GM12878 (cell line): Measurements from ENCODE around the gene KLHL1. TPM values are rescaled to one million over a fixed set of nuclear protein-coding genes. Genes with fewer than 3 reads are reported as not detected.

ENCODE experiments used
- ATAC-seq: fragments of 200-7000 bp; cut with Tn5 transposase; 3 replicates; pipeline ENCODE4 v1.9.1; 2020; ENCODE audit warnings: mild to moderate bottlenecking, moderate library complexity
- BruUV-seq: library from RNA; stranded (reverse); fragments of 400-500 nt; replicated peaks from 2 replicates; lab custom pipeline; 2021; lab: Mats Ljungman, UMichigan
- CTCF ChIA-PET: fragments of 300-600 bp; sonication (Branson Sonifier 250); formaldehyde crosslinking; extraction: SDS; loops from one replicate; lab custom pipeline; 2021; ENCODE audit warnings: inconsistent platforms; lab: Yijun Ruan, JAX
- POLR2A ChIA-PET: fragments of 350-600 bp; formaldehyde crosslinking; extraction: SDS; loops from one replicate; lab custom pipeline; 2021; ENCODE audit warnings: inconsistent platforms; lab: Charles Lee
- RAD21 ChIA-PET: fragments of 300-600 bp; sonication (Branson Sonifier 250); formaldehyde crosslinking; loops from one replicate; lab custom pipeline; 2023; ENCODE audit warnings: antibody characterized with exemption; ENCODE audit not compliant: unreplicated experiment; lab: Charles Lee
- SMC1A ChIA-PET: fragments of 300-600 bp; sonication (Branson Sonifier 250); formaldehyde crosslinking; loops from one replicate; lab custom pipeline; 2023; ENCODE audit not compliant: unreplicated experiment, uncharacterized antibody; lab: Charles Lee
- DNase-seq: peaks from one replicate; pipeline ENCODE4 v3.0.0-alpha.2; 2011; ENCODE audit warnings: low read depth, low spot score
- FAIRE-seq: peaks from 3 replicates; lab custom pipeline; 2011; peaks lifted over from hg19 to GRCh38; lab: Jason Lieb, UNC
- H2AFZ ChIP-seq: 2 replicates; pipeline ENCODE4 v1.6.0; 2011; ENCODE audit warnings: low read depth, low read length, control low read depth; ENCODE audit not compliant: control insufficient read depth
- H3K27ac ChIP-seq: 2 replicates; pipeline ENCODE4 v1.5.1; 2011; ENCODE audit warnings: control low read depth; ENCODE audit not compliant: control insufficient read depth, insufficient read depth
- H3K27me3 ChIP-seq, 2 experiments: replicated peaks in 1 of 2; 2 replicates each; pipeline versions ENCODE4 v1.6.0 to v1.6.1; 2011; ENCODE audit warnings: low read length in 1 of 2; ENCODE audit not compliant: control insufficient read depth in 2 of 2, insufficient read depth in 2 of 2
- H3K36me3 ChIP-seq, 2 experiments: 2 replicates each; pipeline ENCODE4 v1.5.1; 2011; ENCODE audit warnings: low read length in 1 of 2; ENCODE audit not compliant: control insufficient read depth in 2 of 2, insufficient read depth in 2 of 2
- H3K4me1 ChIP-seq: 2 replicates; pipeline ENCODE4 v1.6.1; 2011; ENCODE audit warnings: mild to moderate bottlenecking, low read length, moderate library complexity, mixed read lengths; ENCODE audit not compliant: control insufficient read depth, insufficient read depth
- H3K4me2 ChIP-seq: 2 replicates; pipeline ENCODE4 v1.6.0; 2011; ENCODE audit warnings: control low read depth; ENCODE audit not compliant: control insufficient read depth, insufficient read depth
- H3K4me3 ChIP-seq: fragments of 200-600 bp; sonication (generic); 2 replicates; pipeline ENCODE4 v1.5.1; 2016
- H3K79me2 ChIP-seq: 2 replicates; pipeline ENCODE4 v1.6.0; 2011; ENCODE audit warnings: low read length; ENCODE audit not compliant: control insufficient read depth, insufficient read depth
- H3K9ac ChIP-seq: 2 replicates; pipeline ENCODE4 v1.8.0; 2011; ENCODE audit warnings: low read length, control low read depth, mixed read lengths; ENCODE audit not compliant: control insufficient read depth, insufficient read depth
- H3K9me3 ChIP-seq: replicated peaks from 3 replicates; pipeline ENCODE4 v1.5.1; 2011; ENCODE audit warnings: mild to moderate bottlenecking, low read length; ENCODE audit not compliant: control insufficient read depth, insufficient read depth
- H4K20me1 ChIP-seq: 2 replicates; pipeline ENCODE4 v1.6.0; 2011; ENCODE audit not compliant: control insufficient read depth, insufficient read depth
- ASH2L ChIP-seq: fragments of 300-600, 200-600 bp; sonication (generic); IDR thresholded peaks from 2 replicates; pipeline ENCODE4 v1.6.1; 2017; ENCODE audit warnings: low read depth, mild to moderate bottlenecking, borderline replicate concordance
- ELK1 ChIP-seq: IDR thresholded peaks from 2 replicates; pipeline ENCODE4 v1.6.1; 2012; ENCODE audit warnings: low read depth, low read length, improper control_type of control experiment
- EZH2 ChIP-seq: IDR thresholded peaks from 2 replicates; pipeline ENCODE4 v1.6.1; 2012; ENCODE audit warnings: low read depth, mild to moderate bottlenecking, control low read depth, inconsistent platforms, low read length, borderline replicate concordance; ENCODE audit not compliant: control insufficient read depth
- GABPA ChIP-seq: IDR thresholded peaks from 2 replicates; pipeline ENCODE4 v1.6.1; 2014; ENCODE audit warnings: antibody characterized with exemption, low read depth, mild to moderate bottlenecking, inconsistent platforms
- HCFC1 ChIP-seq: fragments of 150-350 bp; IDR thresholded peaks from 2 replicates; pipeline ENCODE4 v1.6.1; 2014; ENCODE audit warnings: low read length
- RAD51 ChIP-seq: fragments of 450-650 bp; IDR thresholded peaks from 2 replicates; pipeline ENCODE4 v1.6.1; 2016; ENCODE audit warnings: moderate library complexity, mild to moderate bottlenecking, inconsistent platforms
- RUNX3 ChIP-seq: IDR thresholded peaks from 2 replicates; pipeline ENCODE4 v1.6.1; 2012; ENCODE audit warnings: low read length, inconsistent platforms
- SMC3 ChIP-seq: IDR thresholded peaks from 2 replicates; pipeline ENCODE4 v1.6.1; 2011; ENCODE audit warnings: low read length, improper control_type of control experiment, borderline replicate concordance
- TARDBP ChIP-seq: IDR thresholded peaks from 2 replicates; pipeline ENCODE4 v1.6.1; 2016; ENCODE audit warnings: borderline replicate concordance
- WRNIP1 ChIP-seq: IDR thresholded peaks from 2 replicates; pipeline ENCODE4 v1.6.1; 2011; ENCODE audit warnings: low read depth, low read length, improper control_type of control experiment, borderline replicate concordance
- YBX1 ChIP-seq: fragments of 450-650 bp; IDR thresholded peaks from 2 replicates; pipeline ENCODE4 v1.6.1; 2016; ENCODE audit warnings: antibody characterized with exemption
- WGBS: methylation state at CpG from one replicate; pipeline ENCODE4 v1.1.6; 2016; ENCODE audit warnings: low lambda C conversion rate; ENCODE audit not compliant: insufficient replicate concordance, insufficient coverage; ENCODE audit errors: missing lambda C conversion rate; 5-methylcytosine and 5-hydroxymethylcytosine counted together
- in situ Hi-C: fragments of 300-500 bp; cut with MboI; formaldehyde crosslinking; loops from 9 replicates; pipeline ENCODE4 v1.14.3; 2018; ENCODE audit warnings: mixed read lengths
- intact Hi-C: fragments of 100-400 bp; cut with micrococcal nuclease; formaldehyde crosslinking; loops from one replicate; pipeline ENCODE4 v1.14.2; 2022; ENCODE audit not compliant: unreplicated experiment
- polyA plus RNA-seq, 11 experiments: library from polyadenylated mRNA; depleted of rRNA in 4 of 11; unstranded in 6 of 11; stranded (reverse) in 5 of 11; fragments of >200 nt; fragmentation: Nextera tagmentation in 4 of 11; fragmentation: Illumina TruSeq in 1 of 11; extraction: Ambion mirVana in 4 of 11; extraction: Trizol in 1 of 11; gene quantifications; 1 replicate in 1 of 11; 2 replicates in 10 of 11; pipeline versions ENCODE4 v1.2.1 to v1.2.3, GENCODE V29; 2011 to 2016; ENCODE audit warnings: inconsistent platforms in 2 of 11, missing spikeins in 2 of 11, low read depth in 1 of 11
- total RNA-seq, 4 experiments: library from RNA; depleted of rRNA in 3 of 4; stranded (reverse); fragments of >200 nt in 3 of 4; fragmentation: Illumina TruSeq in 1 of 4; extraction: Trizol in 1 of 4; gene quantifications; 2 replicates each; pipeline versions ENCODE4 v1.2.1 to v1.2.3, GENCODE V29; 2013 to 2021
- TF ChIP-seq, protein P1 (sequence below): fragments of 450-650 bp; IDR thresholded peaks from 2 replicates; pipeline ENCODE4 v1.6.1; 2014; ENCODE audit warnings: mild to moderate bottlenecking
- TF ChIP-seq, protein P2 (sequence below): fragments of 450-650 bp; IDR thresholded peaks from 2 replicates; pipeline ENCODE4 v1.6.1; 2017; ENCODE audit warnings: mild to moderate bottlenecking, moderate library complexity
- TF ChIP-seq, protein P3 (sequence below): fragments of 450-650 bp; IDR thresholded peaks from 2 replicates; pipeline ENCODE4 v1.6.1; 2017; ENCODE audit warnings: mild to moderate bottlenecking, moderate library complexity

The KLHL1 gene
- total and polyA plus RNA-seq, 10 of the 15 experiments (the other 5 are each of a cell fraction or from before 2014, with no cell fraction given) = 0.02 to 0.13 (median 0.05) TPM; not detected in 2

GRCh38 chr13:69809152-69809551 lies 299.1 kb downstream of the KLHL1 start:
- POLR2A ChIA-PET = no interaction called here

More at GRCh38 chr13:69809152-69809551, 299.1 kb downstream of the KLHL1 start:
- Histone ChIP-seq H2AFZ (no peak overlapping the region), H3K36me3 (no peaks in the 10 kb centered on the region), H4K20me1 (no peaks in the 10 kb centered on the region)
- DNase-seq = no peak
- TF ChIP-seq HCFC1 (no peak), ELK1 (no peak), RAD51 (no peak), YBX1 (no peak), EZH2 (no peak), RUNX3 (no peak), GABPA (no peak), SMC3 (no peak), WRNIP1 (no peak), ASH2L (no peak), TARDBP (no peak)
- TF ChIP-seq, protein P1, sequence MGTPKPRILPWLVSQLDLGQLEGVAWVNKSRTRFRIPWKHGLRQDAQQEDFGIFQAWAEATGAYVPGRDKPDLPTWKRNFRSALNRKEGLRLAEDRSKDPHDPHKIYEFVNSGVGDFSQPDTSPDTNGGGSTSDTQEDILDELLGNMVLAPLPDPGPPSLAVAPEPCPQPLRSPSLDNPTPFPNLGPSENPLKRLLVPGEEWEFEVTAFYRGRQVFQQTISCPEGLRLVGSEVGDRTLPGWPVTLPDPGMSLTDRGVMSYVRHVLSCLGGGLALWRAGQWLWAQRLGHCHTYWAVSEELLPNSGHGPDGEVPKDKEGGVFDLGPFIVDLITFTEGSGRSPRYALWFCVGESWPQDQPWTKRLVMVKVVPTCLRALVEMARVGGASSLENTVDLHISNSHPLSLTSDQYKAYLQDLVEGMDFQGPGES = no peak
- TF ChIP-seq, protein P2, sequence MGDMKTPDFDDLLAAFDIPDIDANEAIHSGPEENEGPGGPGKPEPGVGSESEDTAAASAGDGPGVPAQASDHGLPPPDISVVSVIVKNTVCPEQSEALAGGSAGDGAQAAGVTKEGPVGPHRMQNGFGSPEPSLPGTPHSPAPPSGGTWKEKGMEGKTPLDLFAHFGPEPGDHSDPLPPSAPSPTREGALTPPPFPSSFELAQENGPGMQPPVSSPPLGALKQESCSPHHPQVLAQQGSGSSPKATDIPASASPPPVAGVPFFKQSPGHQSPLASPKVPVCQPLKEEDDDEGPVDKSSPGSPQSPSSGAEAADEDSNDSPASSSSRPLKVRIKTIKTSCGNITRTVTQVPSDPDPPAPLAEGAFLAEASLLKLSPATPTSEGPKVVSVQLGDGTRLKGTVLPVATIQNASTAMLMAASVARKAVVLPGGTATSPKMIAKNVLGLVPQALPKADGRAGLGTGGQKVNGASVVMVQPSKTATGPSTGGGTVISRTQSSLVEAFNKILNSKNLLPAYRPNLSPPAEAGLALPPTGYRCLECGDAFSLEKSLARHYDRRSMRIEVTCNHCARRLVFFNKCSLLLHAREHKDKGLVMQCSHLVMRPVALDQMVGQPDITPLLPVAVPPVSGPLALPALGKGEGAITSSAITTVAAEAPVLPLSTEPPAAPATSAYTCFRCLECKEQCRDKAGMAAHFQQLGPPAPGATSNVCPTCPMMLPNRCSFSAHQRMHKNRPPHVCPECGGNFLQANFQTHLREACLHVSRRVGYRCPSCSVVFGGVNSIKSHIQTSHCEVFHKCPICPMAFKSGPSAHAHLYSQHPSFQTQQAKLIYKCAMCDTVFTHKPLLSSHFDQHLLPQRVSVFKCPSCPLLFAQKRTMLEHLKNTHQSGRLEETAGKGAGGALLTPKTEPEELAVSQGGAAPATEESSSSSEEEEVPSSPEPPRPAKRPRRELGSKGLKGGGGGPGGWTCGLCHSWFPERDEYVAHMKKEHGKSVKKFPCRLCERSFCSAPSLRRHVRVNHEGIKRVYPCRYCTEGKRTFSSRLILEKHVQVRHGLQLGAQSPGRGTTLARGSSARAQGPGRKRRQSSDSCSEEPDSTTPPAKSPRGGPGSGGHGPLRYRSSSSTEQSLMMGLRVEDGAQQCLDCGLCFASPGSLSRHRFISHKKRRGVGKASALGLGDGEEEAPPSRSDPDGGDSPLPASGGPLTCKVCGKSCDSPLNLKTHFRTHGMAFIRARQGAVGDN = no peak
- TF ChIP-seq, protein P3, sequence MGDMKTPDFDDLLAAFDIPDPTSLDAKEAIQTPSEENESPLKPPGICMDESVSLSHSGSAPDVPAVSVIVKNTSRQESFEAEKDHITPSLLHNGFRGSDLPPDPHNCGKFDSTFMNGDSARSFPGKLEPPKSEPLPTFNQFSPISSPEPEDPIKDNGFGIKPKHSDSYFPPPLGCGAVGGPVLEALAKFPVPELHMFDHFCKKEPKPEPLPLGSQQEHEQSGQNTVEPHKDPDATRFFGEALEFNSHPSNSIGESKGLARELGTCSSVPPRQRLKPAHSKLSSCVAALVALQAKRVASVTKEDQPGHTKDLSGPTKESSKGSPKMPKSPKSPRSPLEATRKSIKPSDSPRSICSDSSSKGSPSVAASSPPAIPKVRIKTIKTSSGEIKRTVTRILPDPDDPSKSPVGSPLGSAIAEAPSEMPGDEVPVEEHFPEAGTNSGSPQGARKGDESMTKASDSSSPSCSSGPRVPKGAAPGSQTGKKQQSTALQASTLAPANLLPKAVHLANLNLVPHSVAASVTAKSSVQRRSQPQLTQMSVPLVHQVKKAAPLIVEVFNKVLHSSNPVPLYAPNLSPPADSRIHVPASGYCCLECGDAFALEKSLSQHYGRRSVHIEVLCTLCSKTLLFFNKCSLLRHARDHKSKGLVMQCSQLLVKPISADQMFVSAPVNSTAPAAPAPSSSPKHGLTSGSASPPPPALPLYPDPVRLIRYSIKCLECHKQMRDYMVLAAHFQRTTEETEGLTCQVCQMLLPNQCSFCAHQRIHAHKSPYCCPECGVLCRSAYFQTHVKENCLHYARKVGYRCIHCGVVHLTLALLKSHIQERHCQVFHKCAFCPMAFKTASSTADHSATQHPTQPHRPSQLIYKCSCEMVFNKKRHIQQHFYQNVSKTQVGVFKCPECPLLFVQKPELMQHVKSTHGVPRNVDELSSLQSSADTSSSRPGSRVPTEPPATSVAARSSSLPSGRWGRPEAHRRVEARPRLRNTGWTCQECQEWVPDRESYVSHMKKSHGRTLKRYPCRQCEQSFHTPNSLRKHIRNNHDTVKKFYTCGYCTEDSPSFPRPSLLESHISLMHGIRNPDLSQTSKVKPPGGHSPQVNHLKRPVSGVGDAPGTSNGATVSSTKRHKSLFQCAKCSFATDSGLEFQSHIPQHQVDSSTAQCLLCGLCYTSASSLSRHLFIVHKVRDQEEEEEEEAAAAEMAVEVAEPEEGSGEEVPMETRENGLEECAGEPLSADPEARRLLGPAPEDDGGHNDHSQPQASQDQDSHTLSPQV = no peak
- TF ChIP-seq, all 136 proteins: peak for 0
- ChIA-PET SMC1A (no interaction called here), RAD21 (no interaction called here), CTCF (no interaction called here)
- in situ Hi-C loops (no loop called here), intact Hi-C loops (no loop called here)
- Histone ChIP-seq H3K4me2 (no peak overlapping the region), H3K27ac (no peak overlapping the region), H3K27me3 (no peaks in the 10 kb centered on the region), H3K79me2 (no peaks in the 10 kb centered on the region), H3K9me3 (no peaks in the 10 kb centered on the region), H3K4me3 (no peak overlapping the region), H3K9ac (no peak overlapping the region), H3K4me1 (no peaks in the 10 kb centered on the region)
- FAIRE-seq = no peak
- WGBS = 17% methylated on average over 3 of the region's 3 CpGs
- no peak for ATAC-seq
- BruUV-seq = no TSS peak
